CD4-positive, alpha-beta T cell treated with Interleukin-12 subunit alpha and Interleukin-12 subunit beta, for 1 hour (primary cell): ENCODE data around the gene BRI3BP.
"Not testable (repeated sequence)": the region's sequence is repeated elsewhere in the genome, so short reads cannot be mapped to it uniquely, and the experiment has no call there.

Experiments used
- DNase-seq: peaks from one replicate; pipeline ENCODE4 v3.0.0-alpha.2; 2020

The BRI3BP gene

DNA sequence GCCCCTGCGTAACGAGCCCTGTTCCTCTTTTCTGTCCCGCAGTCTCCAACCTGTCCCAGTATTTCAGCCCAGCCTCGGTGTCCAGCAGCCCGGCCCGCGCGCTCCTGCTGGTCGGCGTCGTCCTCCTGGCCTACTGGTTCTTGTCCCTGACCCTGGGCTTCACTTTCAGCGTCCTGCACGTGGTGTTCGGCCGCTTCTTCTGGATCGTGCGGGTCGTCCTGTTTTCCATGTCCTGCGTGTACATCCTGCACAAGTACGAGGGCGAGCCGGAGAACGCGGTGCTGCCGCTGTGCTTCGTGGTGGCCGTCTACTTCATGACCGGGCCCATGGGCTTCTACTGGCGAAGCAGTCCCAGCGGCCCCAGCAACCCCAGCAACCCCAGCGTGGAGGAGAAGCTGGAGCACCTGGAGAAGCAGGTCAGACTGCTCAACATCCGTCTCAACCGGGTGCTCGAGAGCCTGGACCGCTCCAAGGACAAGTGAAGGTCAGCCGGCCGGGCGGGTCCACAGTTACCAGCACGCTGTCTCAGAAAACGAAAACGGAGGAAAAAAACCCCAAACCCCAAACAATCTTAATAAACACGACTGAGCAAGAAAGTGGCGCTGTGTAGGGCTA is 31.6 kb downstream of the BRI3BP start:
- no peak for DNase-seq

DNA sequence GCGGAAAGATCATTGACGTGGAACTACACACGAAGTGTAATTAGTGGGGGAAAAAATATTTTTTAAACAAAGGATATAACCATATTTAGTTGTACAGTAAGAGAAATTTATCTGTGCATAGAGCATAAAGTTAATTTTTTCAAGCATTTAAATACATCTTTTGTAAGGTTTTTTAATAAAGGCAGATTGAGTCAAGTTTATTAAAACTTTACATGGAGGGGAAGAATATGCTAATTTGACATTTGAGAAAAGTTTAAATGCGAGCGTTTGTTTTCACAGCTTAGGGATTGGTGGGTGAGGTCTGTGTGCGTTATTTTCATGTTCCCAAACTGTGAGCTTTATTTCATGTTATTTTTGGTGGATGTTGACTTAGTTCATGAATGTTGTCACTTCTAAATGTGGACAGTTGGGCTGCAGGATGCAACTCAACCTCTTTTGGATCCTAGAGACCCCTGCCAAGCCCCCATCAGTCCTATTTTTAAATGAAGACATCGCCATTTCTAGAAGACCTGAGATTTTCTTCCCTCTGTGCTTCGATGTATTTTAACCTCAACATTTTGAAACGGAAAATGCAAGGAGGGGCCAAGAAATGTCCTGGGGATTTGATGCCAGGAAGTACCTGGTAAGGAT is 32.3 kb downstream of the BRI3BP start:
- no peak for DNase-seq

GRCh38 chr12:125028106-125028505 is 34.7 kb downstream of the BRI3BP start:
- DNase-seq: no peak

DNA sequence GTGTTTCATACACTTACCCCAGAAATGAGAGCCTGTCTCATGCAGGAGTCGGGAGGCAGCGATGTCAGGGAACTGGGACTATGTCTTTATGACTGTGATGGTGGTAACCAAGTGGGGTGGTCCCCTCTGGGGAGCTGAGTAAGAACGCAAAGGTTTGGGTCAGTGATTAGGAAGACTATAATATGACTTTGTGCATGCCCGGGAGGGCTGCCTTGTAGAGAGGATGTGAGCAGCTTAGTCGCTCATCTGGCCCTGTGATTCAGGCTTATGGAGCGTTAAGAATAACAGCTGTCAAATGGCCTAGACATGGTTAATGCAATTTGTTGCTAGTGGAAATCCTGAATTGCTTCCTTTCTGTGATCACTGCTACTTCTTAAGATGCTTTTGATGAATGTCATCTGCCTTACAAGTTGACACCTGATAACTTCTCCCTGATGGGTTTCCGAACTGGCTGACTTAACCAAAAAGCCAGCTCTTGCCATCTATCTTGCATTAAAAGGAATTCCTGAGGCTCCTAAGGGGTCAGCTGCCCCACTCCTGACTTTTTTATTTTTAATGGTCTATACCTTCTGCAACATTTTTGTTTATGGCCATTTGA is 36.4 kb downstream of the BRI3BP start:
- no peak for DNase-seq

DNA sequence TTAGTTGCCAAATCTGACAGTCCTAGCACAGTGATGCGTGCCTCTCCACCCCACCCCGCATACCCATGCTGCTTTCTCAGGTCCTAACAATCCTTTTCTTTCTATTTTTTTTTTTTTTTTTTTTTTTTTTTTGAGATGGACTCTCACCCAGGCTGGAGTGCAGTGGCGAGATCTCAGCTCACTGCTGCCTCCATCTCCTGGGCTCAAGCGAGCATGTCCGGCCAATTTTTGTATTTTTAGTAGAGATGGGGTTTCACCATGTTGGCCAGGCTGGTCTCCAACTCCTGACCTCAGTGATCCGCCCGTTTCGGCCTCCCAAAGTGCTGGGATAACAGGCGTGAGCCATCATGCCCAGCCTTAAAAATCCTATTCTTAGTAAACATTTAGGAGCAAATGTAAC is 38.0 kb downstream of the BRI3BP start:
- not testable (repeated sequence) for DNase-seq

DNA sequence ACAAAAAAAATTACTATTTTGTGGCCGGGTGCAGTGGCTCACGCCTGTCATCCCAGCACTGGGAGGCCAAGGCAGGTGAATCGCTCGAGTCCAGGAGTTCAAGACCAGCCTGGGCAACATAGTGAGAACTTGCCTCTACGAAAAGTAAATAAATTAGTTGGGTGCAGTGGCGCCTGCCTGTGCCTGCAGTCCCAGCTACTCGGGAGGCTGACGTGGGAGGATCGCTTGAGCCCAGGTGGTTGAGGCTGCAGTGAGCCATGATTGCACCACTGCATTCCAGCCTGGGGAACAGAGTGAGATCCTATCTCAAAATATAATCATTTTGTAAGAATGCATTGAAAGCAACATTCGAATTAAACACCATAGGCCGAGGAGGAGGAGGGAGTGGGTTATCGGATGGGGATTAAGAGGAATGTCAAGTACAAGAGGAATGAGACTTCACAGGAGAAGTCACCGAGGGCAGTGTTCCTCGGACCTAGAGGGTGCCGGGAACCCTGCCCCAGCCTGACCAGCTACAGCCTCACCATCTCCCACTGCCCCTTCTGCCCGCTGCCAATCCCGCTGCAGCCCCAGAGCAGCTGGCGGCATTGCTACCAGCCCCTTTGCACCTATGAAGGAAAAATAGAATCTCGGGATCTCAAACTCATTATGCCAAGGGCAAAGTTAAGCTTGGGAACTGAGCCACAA is 39.2 kb downstream of the BRI3BP start:
- DNase-seq: no peak

- no peak for DNase-seq
Observed at GRCh38 chr12:125033288-125033687, 39.8 kb downstream of the BRI3BP start.

GRCh38 chr12:125038976-125039625 is 45.7 kb downstream of the BRI3BP start:
- no peak for DNase-seq

DNA sequence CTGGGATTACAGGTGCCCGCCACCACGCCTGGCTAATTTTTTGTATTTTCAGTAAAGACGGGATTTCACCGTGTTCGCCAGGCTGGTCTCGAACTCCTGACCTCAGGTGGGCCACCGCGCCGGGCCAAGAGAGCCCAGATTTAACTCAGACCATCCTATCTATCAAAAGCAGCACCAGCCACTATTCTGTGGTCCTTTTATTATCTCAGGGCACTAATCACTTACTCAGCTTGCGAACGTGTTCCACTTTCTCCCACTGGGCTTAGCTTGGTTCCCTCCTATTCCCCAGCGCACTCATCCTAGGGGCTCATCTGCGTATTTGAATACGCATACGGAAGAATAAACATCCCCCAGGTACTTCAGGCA is 55.6 kb downstream of the BRI3BP start:
- DNase-seq: no peak

DNA sequence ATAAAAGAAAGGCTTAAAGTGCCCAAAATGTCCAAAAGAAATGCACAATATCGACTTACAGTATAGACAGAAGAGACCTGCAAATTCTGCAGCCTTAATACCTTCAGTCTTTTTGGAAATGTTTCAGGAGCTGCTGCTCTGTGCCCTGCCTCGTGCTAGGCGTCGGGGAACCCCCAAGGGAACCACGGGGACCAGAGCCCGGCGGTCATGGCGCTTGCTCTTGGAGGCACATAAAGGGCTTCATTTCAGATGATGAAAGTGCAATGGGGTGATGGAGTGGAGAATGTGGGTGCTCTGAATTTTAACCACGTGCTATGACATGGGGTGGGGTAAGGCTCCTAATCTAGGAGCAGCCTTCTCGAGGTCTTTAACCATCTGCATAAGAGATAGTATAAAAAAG is 57.0 kb downstream of the BRI3BP start:
- no peak for DNase-seq

GRCh38 chr12:125050868-125051267 is 57.4 kb downstream of the BRI3BP start:
- DNase-seq: no peak

- DNase-seq: no peak
Observed at GRCh38 chr12:125053821-125054220, 60.4 kb downstream of the BRI3BP start.

DNA sequence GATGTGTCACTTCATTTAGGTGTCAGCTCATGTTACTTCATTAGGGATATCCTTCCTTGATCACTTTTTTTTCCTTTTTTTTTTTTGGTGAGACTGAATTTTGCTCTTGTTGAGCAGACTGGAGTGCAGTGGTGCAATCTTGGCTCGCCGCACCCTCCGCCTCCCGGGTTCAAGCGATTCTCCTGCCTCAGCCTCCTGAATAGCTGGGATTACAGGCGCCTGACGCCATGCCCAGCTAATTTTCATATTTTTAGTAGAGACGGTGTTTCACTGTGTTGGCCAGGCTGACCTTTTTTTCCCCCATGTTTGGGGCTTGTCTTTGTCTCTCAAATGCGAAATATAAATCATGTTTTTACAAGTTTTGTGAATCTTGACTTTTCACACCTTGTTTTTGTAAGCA is 62.1 kb downstream of the BRI3BP start:
- DNase-seq: no peak

GRCh38 chr12:125056306-125056705 is 62.9 kb downstream of the BRI3BP start:
- DNase-seq: no peak

GRCh38 chr12:125057708-125058107 is 64.3 kb downstream of the BRI3BP start:
- no peak for DNase-seq

DNA sequence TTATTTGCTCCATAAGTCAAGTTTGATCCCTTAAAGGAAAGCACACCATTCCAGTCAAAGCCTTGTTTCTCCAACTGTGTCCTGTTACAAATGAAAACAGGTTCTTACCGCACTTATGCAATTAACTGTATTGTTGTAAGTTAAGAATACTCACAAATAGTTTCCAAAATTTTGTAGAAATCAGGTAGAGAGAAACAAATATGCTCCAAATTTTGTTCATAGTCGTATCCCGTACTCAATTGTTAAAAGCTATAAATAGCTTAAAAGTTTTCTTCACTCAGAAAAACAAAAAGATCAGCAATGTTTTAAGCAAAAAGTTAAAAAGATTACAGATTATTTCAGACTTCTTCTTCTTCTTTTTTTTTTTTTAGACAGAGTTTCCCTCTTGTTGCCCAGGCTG is 67.8 kb downstream of the BRI3BP start:
- no peak for DNase-seq

GRCh38 chr12:125063522-125063921 is 70.1 kb downstream of the BRI3BP start:
- not testable (repeated sequence) for DNase-seq

DNA sequence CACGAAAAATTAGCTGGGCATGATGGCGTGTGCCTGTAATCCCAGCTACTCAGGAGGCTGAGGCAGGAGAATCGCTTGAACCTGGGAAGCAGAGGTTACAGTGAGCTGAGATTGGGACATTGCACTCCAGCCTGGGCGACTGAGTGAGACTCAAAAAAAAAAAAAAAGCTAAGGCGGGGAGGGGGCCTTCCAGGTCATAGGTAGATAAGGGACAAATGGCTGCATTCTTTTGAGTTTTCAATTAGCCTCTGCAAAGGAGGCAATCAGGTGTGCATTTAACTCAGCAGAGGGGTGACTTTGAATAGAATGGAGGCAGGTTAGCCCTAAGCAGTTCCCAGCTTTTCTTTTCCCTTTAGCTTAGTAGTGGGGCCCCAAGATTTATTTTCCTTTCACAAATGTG is 71.0 kb downstream of the BRI3BP start:
- no peak for DNase-seq

- DNase-seq: peak; percentile 80
Observed at GRCh38 chr12:125065021-125065918, 71.8 kb downstream of the BRI3BP start, which contains the start of gene AACS. Gene AACS (plus strand): TSS chr12:125065435. CDS start chr12:125065585, 150 bp downstream.

DNA sequence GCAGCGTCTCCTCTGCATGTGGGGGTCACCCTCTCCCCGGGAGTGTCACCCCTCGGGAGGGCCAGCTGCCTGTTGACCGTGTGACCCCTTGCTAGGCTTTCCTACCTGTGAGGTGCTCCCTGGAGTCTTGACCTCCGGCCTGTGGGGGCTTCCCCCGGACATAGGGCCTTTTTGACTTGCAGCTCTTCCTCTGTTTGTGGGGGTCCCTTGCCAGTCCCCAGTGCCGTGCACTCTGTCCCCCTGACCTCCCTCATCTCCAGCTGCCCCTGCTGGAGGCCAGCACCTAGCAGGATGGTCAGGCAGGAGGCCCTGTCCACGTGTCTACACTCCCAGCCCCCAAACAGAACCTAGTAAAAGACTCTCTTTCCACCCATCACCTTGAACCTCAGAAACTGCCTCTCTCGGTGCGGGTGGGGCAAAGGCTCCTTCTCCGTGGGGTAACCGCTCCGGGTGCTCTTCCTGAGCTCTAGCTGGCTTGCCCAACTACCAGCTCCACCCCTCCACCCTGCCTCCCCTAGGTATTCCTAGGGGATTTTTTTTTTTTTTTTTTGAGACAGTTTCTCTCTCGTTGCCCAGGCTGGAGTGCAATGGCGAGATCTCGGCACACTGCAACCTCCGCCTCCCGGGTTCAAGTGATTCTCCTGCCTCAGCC is 72.6 kb downstream of the BRI3BP start:
- no peak for DNase-seq

DNA sequence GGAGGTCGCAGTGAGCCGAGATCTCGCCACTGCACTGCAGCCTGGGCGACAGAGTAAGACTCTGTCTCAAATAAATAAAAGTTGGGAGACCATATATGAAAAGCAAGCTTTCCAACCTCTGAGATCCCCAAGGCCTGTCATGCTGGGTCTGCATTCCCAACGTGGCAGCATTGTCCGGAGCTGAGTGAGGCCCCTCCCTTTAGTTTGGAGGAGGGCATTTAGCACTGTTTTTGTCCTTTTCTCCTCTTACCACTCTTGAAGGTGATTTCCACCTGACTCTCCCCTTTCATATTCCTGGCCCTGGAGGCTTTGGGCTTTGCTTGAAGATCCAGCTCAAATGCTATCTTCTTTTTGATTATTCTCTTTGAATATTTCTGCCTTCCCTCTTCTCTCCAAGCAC is 74.9 kb downstream of the BRI3BP start:
- DNase-seq: no peak

GRCh38 chr12:125069616-125070015 is 76.2 kb downstream of the BRI3BP start:
- no peak for DNase-seq
